ENCODE data around the gene SV2B. TPM values are rescaled to one million over a fixed set of nuclear protein-coding genes. Genes with fewer than 3 reads are reported as not detected.

Gene SV2B
- total RNA-seq, 4 donors from 2014 or later = 0.42 to 2.3 (median 0.88) TPM

DNA sequence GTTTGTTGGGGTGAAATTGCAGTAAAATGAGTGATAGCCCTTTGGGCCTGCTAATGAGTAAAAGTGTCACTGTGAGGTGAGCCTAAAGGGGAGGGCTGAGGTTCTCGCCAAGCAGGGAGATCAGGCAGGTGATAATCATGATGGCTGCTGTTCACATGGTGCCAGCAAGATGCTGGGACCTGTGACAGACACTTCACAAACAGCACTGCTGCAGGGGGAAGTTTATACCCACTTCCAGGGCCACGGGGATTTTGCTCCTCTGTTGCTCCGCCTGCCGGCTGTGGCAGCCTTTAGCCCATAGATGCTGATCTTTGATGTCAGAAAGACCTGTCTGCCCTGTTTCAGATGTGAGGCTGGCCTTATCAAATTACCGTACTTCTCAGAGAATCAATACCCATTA, 96.7 kb downstream of the SV2B start:
- WGBS, 2 donors = 57 to 66% methylated on average over 5 of the region's 5 CpGs
- no peak for TF ChIP-seq POLR2A (IDR thresholded peaks at IDR 0.05)
- TF ChIP-seq, protein P1, sequence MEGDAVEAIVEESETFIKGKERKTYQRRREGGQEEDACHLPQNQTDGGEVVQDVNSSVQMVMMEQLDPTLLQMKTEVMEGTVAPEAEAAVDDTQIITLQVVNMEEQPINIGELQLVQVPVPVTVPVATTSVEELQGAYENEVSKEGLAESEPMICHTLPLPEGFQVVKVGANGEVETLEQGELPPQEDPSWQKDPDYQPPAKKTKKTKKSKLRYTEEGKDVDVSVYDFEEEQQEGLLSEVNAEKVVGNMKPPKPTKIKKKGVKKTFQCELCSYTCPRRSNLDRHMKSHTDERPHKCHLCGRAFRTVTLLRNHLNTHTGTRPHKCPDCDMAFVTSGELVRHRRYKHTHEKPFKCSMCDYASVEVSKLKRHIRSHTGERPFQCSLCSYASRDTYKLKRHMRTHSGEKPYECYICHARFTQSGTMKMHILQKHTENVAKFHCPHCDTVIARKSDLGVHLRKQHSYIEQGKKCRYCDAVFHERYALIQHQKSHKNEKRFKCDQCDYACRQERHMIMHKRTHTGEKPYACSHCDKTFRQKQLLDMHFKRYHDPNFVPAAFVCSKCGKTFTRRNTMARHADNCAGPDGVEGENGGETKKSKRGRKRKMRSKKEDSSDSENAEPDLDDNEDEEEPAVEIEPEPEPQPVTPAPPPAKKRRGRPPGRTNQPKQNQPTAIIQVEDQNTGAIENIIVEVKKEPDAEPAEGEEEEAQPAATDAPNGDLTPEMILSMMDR (IDR thresholded peaks at IDR 0.05) = no peak
- DNase-seq (ENCODE audit: low spot score in 2 of 2) = no peak
- H3K4me3 ChIP-seq (ENCODE audit: low read depth, poor library complexity, severe bottlenecking) = no peak overlapping the region
- intact Hi-C loops (cut with DNase I; ENCODE audit: low total_unique reads) = no loop called here

DNA sequence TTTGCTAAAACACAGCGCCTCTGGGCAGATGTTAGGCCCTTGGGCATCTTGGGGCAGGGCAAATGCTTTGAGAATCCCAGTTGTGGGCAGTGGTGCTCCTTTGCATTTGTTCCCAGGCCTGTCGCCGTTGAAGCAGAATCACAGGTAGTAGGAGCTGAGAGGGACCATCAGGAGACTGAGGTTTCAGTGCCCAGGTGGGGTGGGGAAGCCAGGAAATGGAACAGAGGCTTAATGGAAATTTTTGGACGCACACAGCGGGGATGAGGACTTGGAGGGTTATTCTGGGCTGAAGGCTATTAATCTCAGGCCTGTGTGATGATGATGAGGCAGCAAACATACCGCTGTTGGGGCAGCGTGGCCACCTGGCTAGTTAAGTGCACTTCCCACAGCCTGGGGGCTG, 99.5 kb downstream of the SV2B start:
- intact Hi-C loops (cut with DNase I; ENCODE audit: low total_unique reads) = no loop called here
- WGBS, 2 donors = 82 to 93% methylated on average over 7 of the region's 7 CpGs
- no peak for DNase-seq (ENCODE audit: low spot score in 2 of 2)
- no peak overlapping the region for H3K4me3 ChIP-seq (ENCODE audit: low read depth, poor library complexity, severe bottlenecking)
- TF ChIP-seq POLR2A (IDR thresholded peaks at IDR 0.05) = no peak
- TF ChIP-seq, protein P1 (IDR thresholded peaks at IDR 0.05) = no peak

DNA sequence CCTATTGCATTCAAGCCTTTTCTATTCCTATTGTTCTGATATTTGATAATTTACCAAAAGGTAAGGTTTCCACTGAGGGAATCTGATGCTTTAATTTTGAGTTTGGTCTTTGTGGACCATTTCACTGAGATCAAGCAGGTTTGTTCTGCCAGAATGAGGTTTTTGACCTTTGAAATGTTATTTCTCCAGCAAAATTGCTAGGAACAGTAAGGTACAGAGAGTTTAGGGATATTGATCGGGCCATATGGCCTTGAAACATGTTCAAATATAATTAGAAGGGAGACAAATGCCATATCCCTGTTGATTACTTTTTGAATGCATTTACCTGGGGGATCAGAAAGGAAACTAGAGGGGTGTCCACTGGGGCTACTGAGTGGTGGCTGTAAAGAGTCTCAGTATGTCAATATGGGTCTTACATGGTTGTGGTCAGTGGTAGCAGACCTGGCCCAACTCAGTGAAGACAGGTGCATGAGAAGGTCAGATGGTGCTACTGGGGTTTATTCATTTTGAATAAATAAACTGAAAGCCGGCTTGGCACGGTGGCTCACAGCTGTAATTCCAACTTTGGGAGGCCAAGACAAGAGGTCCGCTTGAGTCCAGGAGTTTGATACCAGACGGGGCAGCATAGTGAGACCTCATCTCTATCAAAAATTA, 100.2 kb downstream of the SV2B start:
- no peak for DNase-seq (ENCODE audit: low spot score in 2 of 2)
- TF ChIP-seq POLR2A (IDR thresholded peaks at IDR 0.05) = no peak
- TF ChIP-seq, protein P1 (IDR thresholded peaks at IDR 0.05) = no peak
- 90 to 96% methylated on average over 5 of the region's 5 CpGs for WGBS, 2 donors
- H3K4me3 ChIP-seq (ENCODE audit: low read depth, poor library complexity, severe bottlenecking) = no peak overlapping the region
- intact Hi-C loops (cut with DNase I; ENCODE audit: low total_unique reads) = no loop called here

DNA sequence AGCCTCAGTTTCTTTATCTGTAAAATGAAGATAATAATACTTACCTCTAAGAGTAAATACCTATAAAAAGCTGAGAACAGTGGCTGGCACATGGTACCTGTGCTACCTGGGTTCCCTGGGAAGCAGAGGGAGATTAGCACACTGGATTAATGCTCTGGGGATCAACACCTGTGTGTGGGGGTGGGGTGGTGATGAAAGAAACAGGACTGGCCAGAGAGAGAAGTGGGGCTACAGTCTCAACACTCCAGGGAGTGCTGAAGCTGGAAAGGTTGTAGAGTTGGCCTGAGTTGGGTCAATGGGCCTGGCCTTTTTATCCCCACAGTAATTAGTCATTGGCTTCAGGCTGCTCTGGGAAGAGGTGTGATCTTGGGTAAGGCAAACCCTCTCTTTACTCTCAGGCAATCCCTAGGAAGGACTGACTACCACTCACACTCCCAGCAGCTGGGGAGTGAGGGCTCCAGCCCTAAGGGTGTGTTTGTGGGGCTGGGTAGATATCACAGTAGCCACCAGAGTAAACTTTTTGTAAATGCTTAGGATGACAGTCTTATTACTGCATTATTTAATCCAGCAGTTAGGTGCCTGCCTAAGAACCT, 102.5 kb downstream of the SV2B start:
- no peak for DNase-seq (ENCODE audit: low spot score in 2 of 2)

DNA sequence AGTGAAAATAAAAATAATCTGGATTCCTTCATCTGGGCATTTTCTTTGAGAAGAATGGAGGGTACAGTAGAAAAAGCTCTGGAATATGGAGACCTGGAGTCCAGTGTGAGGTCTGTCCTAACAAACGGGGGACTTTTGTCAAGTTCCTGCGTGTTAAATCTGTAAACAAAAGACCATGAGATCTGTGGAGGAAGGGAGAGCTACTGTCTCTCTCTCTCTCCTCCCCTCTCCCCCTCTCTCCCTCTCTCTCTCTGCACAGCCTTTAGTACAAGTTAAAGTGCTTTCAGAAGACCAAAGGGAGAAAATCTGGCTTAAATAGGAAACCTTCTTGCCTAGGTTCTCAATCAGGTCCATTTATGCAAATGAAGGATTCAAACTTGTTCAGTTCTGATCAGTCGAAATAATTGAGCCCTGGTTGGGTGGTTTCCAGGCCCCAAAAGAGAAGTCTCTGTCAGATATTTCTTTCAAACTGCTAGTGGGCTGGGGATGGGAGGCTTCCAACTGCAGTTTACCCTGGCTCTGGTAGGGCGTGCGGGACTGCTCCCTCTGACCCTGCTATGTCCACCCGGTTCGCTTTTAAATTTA, 103.7 kb downstream of the SV2B start:
- 70 to 73% methylated on average over 7 of the region's 7 CpGs for WGBS, 2 donors
- H3K4me3 ChIP-seq (ENCODE audit: low read depth, poor library complexity, severe bottlenecking) = no peak overlapping the region
- DNase-seq (ENCODE audit: low spot score in 2 of 2) = no peak
- intact Hi-C loops (cut with DNase I; ENCODE audit: low total_unique reads) = no loop called here
- TF ChIP-seq, protein P1 (IDR thresholded peaks at IDR 0.05) = no peak
- no peak for TF ChIP-seq POLR2A (IDR thresholded peaks at IDR 0.05)

More for the DNA sequence above, 102.5 kb downstream of the SV2B start:
- TF ChIP-seq POLR2A (IDR thresholded peaks at IDR 0.05) = no peak
- TF ChIP-seq, protein P1 (IDR thresholded peaks at IDR 0.05) = no peak
- H3K4me3 ChIP-seq (ENCODE audit: low read depth, poor library complexity, severe bottlenecking) = no peak overlapping the region
- intact Hi-C loops (cut with DNase I; ENCODE audit: low total_unique reads) = no loop called here

Data from lower leg skin (tissue), 4 donors.